ENCODE results near the gene PHLDA2. TPM values are rescaled to one million over a fixed set of nuclear protein-coding genes. Genes with fewer than 3 reads are reported as not detected.

Gene PHLDA2
- total and polyA plus RNA-seq, 8 donors = 0.16 to 9.0 (median 2.6) TPM

DNA sequence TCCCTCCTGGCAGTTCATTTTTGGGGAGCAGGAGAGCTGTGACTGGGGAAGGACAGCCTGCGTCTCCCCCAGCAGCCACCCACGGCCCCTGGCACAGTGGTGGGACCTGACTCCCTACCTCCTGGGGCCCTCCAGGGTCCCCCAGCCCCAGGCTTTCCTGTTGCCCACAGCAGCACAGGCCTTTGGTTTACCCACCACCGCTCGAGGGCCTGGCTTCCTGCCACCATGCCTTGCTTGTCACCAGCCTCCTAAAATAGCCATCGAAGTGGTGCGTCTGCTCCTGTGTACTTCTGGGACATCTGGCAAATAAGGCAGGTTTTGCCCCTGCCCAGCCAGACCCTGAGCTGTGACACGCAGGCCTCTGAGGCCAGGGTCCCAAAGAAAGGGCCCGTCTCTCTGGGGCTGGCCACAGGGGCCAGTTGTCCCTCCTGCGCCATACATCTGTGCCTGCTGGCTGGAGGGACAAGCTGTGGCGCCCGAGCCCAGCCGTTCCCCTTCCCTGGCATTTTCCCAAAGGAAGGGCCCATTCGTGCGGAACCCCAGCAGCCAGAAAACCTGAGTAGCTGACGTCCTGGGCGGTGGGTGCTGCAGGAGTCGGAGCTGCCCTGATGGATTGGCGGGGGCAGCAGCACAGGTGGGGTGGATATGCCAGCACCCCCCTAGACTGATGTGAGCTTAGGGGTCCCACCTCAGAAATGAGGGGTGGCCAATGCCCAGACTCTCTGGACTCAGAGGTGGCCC, 14.6 kb downstream of the PHLDA2 start:
- Histone ChIP-seq H3K4me1 (peaks cover 22 to 28% (median 23%) of the 10 kb centered on the region in 3 donors), H3K27me3 (no peaks in the 10 kb centered on the region), H3K27ac (no peak overlapping the region), H3K36me3 (no peaks in the 10 kb centered on the region), H3K9me3 (no peaks in the 10 kb centered on the region), H3K4me3 (no peak overlapping the region)
- TF ChIP-seq, protein P1, sequence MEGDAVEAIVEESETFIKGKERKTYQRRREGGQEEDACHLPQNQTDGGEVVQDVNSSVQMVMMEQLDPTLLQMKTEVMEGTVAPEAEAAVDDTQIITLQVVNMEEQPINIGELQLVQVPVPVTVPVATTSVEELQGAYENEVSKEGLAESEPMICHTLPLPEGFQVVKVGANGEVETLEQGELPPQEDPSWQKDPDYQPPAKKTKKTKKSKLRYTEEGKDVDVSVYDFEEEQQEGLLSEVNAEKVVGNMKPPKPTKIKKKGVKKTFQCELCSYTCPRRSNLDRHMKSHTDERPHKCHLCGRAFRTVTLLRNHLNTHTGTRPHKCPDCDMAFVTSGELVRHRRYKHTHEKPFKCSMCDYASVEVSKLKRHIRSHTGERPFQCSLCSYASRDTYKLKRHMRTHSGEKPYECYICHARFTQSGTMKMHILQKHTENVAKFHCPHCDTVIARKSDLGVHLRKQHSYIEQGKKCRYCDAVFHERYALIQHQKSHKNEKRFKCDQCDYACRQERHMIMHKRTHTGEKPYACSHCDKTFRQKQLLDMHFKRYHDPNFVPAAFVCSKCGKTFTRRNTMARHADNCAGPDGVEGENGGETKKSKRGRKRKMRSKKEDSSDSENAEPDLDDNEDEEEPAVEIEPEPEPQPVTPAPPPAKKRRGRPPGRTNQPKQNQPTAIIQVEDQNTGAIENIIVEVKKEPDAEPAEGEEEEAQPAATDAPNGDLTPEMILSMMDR (IDR thresholded peaks at IDR 0.05) = no peak
- 90% methylated on average over 18 of the region's 18 CpGs for WGBS, 2 donors
- ATAC-seq (no peak), FAIRE-seq (no peak), DNase-seq (peak in 2 of 6 donors; percentile 48 to 77)
- intact Hi-C loops (cut with DNase I) = no loop called here

DNA sequence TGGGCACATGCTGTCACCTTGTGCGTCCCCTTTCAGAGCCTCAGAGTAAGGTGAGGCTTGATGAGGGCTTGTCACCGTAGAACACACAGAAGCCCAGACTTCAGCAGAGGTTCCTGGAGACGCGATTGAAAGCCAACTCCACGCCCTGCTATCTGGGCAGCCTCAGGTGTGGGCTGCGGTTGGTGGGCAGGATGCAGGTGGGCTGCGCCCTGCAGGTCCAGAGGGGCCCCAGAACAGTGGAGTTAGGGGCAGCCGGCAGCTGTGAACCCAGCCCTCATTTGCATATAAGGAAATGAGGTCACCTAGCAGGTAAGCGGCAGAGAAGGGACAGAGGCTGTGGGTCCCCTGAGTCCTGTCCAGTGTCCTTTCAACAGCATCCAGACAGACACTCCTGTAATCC, 15.4 kb downstream of the PHLDA2 start:
- Histone ChIP-seq H3K27ac (peak overlapping the region in 2 of 4 donors; percentile 83 to 93), H3K9me3 (no peaks in the 10 kb centered on the region), H3K27me3 (no peaks in the 10 kb centered on the region), H3K36me3 (no peaks in the 10 kb centered on the region), H3K4me1 (peaks cover 22 to 28% (median 23%) of the 10 kb centered on the region in 3 donors), H3K4me3 (no peak overlapping the region)
- WGBS, 2 donors = 87 to 91% methylated on average over 9 of the region's 9 CpGs
- intact Hi-C loops (cut with DNase I) = no loop called here
- peak in 2 of 6 donors; percentile 23 to 28 for DNase-seq
- no peak for FAIRE-seq
- TF ChIP-seq, protein P1 (IDR thresholded peaks at IDR 0.05) = no peak
- no peak for ATAC-seq

DNA sequence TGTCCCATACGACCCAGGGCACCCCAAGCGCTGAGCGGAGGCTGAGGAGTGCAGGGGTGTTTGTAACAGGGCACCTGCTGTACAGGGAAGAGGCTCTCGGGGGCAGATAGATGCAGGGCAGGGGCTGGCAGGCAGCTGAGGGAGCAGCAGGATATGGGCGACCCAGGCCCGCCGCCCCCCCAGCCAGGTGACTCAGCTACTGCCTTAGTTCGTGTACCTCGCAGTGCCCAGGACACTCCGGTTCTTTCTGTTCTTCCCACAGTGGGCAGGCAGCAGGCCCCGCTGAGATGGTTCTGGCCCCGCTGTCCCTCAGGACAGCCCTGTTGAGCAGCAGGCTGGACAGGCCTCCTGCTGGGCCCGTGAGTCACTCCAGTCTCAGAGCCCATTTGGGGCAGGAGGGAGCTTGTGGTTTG, 16.2 kb downstream of the PHLDA2 start:
- Histone ChIP-seq H3K27me3 (no peaks in the 10 kb centered on the region), H3K27ac (peak overlapping the region; percentile 82 to 93 (median 87)), H3K36me3 (no peaks in the 10 kb centered on the region), H3K4me1 (peaks cover 22 to 28% (median 23%) of the 10 kb centered on the region in 3 donors), H3K4me3 (no peak overlapping the region), H3K9me3 (no peaks in the 10 kb centered on the region)
- intact Hi-C loops (cut with DNase I) = no loop called here
- TF ChIP-seq, protein P1 (IDR thresholded peaks at IDR 0.05) = no peak
- ATAC-seq (peak; percentile 4 to 13 (median 8)), FAIRE-seq (no peak), DNase-seq (peak in 2 of 6 donors; percentile 62 to 65)
- 71 to 78% methylated on average over 13 of the region's 13 CpGs for WGBS, 2 donors

DNA sequence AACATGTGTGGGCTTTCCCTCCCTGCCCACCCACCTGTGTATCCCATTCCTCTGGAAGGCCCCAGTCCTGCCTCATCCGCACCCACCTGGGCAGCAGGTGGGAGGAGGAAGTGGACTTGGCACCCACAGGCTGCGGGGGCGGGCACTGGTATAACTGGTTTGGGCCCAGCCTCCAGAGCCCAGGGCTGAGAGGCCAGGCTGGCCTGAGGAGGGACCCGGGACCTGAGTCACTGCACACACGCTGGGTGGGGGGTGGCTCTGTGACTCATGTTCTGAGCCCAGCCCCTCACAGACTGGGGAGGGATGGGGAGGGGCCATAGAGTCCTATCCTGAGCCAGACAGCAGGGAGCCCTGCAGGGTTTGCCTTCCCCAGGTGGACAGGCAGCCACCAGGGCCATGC, 16.7 kb downstream of the PHLDA2 start:
- no peaks in the 10 kb centered on the region for H3K27me3 ChIP-seq
- H3K4me3 ChIP-seq = no peak overlapping the region
- intact Hi-C loops (cut with DNase I) = no loop called here
- H3K36me3 ChIP-seq = no peaks in the 10 kb centered on the region
- H3K27ac ChIP-seq = peak overlapping the region; percentile 82 to 93 (median 87)
- H3K9me3 ChIP-seq = no peaks in the 10 kb centered on the region
- FAIRE-seq (no peak), DNase-seq (peak; percentile 90 to 98 (median 94)), ATAC-seq (peak; percentile 90 to 94 (median 92))
- WGBS, 2 donors = 0 to 18% methylated on average over 4 to 5 of the region's 5 CpGs
- TF ChIP-seq, protein P1 (IDR thresholded peaks at IDR 0.05) = no peak
- H3K4me1 ChIP-seq = peaks cover 22 to 28% (median 23%) of the 10 kb centered on the region in 3 donors
